ENCODE results near the gene CHD2.

GRCh38 chr15:93068581-93069199 lies 168.6 kb downstream of the CHD2 start:
- TF ChIP-seq, protein P1, sequence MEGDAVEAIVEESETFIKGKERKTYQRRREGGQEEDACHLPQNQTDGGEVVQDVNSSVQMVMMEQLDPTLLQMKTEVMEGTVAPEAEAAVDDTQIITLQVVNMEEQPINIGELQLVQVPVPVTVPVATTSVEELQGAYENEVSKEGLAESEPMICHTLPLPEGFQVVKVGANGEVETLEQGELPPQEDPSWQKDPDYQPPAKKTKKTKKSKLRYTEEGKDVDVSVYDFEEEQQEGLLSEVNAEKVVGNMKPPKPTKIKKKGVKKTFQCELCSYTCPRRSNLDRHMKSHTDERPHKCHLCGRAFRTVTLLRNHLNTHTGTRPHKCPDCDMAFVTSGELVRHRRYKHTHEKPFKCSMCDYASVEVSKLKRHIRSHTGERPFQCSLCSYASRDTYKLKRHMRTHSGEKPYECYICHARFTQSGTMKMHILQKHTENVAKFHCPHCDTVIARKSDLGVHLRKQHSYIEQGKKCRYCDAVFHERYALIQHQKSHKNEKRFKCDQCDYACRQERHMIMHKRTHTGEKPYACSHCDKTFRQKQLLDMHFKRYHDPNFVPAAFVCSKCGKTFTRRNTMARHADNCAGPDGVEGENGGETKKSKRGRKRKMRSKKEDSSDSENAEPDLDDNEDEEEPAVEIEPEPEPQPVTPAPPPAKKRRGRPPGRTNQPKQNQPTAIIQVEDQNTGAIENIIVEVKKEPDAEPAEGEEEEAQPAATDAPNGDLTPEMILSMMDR (IDR thresholded peaks at IDR 0.05), result no peak
- no peak for TF ChIP-seq POLR2AphosphoS5 (IDR thresholded peaks at IDR 0.05)
- TF ChIP-seq POLR2A (IDR thresholded peaks at IDR 0.05), result no peak
